Femur (tissue), 1 donor: ENCODE results near the gene KLHL22.
"Not testable (repeated sequence)": the region's sequence is repeated elsewhere in the genome, so short reads cannot be mapped to it uniquely, and the experiment has no call there.

Source experiments
- DNase-seq: peaks from one replicate; pipeline ENCODE4 v3.0.0-alpha.2; 2017

KLHL22 gene

GRCh38 chr22:20494978-20495860 is at the start of gene KLHL22:
KLHL22 (minus strand) TSS chr22:20495795; CDS start chr22:20489211, 6,584 bp downstream.
- peak; percentile 51 for DNase-seq

GRCh38 chr22:20545318-20545634 is 49.7 kb upstream of the KLHL22 start:
- DNase-seq, result not testable (repeated sequence)

GRCh38 chr22:20542736-20543135 is 47.1 kb upstream of the KLHL22 start:
- DNase-seq, result no peak

GRCh38 chr22:20542055-20542454 is 46.5 kb upstream of the KLHL22 start:
- DNase-seq, result no peak

GRCh38 chr22:20538875-20539274 is 43.3 kb upstream of the KLHL22 start:
- not testable (repeated sequence) for DNase-seq

GRCh38 chr22:20537983-20538382 is 42.4 kb upstream of the KLHL22 start:
- DNase-seq, result no peak

- no peak for DNase-seq
Observed at GRCh38 chr22:20537325-20537756, 41.7 kb upstream of the KLHL22 start.

GRCh38 chr22:20536590-20537324 is 41.2 kb upstream of the KLHL22 start:
- DNase-seq, result no peak

GRCh38 chr22:20533879-20534265 is 38.3 kb upstream of the KLHL22 start:
- DNase-seq, result no peak

- no peak for DNase-seq
Observed at GRCh38 chr22:20533095-20533878, 37.7 kb upstream of the KLHL22 start.

- no peak for DNase-seq
Observed at GRCh38 chr22:20532256-20532993, 36.8 kb upstream of the KLHL22 start.

GRCh38 chr22:20531404-20532201 is 36.0 kb upstream of the KLHL22 start:
- peak; percentile 30 for DNase-seq

- DNase-seq, result no peak
Observed at GRCh38 chr22:20531154-20531403, 35.5 kb upstream of the KLHL22 start.

- no peak for DNase-seq
Observed at GRCh38 chr22:20530368-20531153, 35.0 kb upstream of the KLHL22 start.

- no peak for DNase-seq
Observed at GRCh38 chr22:20528405-20528978, 32.9 kb upstream of the KLHL22 start.

- no peak for DNase-seq
Observed at GRCh38 chr22:20526628-20527355, 31.2 kb upstream of the KLHL22 start.

- DNase-seq, result no peak
Observed at GRCh38 chr22:20526305-20526627, 30.7 kb upstream of the KLHL22 start.

- no peak for DNase-seq
Observed at GRCh38 chr22:20525048-20525447, 29.5 kb upstream of the KLHL22 start.

GRCh38 chr22:20524004-20524481 is 28.4 kb upstream of the KLHL22 start:
- no peak for DNase-seq
